Stimulated activated CD4-positive, alpha-beta T cell treated with anti-CD3 and anti-CD28 coated beads, Interleukin-2, amount 100 ng/mL, for 48 hours (primary cell): ENCODE data around the gene KCNK10.
"Not testable (repeated sequence)": the region's sequence is repeated elsewhere in the genome, so short reads cannot be mapped to it uniquely, and the experiment has no call there.

Experiments used
- DNase-seq, 2 donors: peaks; one replicate each; pipeline ENCODE4 v3.0.0-alpha.2; 2020

Gene KCNK10

DNA sequence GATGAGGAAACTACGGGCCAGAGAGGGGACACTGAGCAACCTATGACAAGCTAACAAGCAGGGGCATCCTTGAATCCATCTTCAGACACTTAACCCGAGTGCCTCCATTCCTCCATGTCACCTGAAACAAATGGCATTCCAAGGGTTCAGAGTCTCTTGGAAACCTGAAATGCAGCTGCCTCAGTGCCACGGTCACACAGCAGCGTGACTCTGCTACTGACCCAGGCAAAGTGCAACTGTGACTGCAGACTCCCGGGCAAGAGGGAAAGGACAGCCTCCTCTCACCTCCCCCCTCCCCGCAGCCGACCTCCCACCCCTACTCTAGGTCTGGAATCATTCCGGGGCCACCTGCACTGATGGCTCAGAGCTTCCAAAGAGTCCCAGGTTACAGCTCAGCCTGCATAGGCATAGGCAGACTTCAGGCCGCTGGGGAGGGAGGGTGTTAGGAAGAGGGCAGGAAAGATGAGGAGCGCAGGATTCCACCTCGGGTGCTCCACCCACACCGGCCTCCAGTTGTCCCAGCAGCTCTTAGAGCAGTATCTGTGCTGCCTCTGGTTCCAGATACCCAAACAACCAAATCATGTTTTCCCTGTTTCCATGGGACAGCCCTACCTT, 53.2 kb downstream of the KCNK10 start:
- no peak for DNase-seq

DNA sequence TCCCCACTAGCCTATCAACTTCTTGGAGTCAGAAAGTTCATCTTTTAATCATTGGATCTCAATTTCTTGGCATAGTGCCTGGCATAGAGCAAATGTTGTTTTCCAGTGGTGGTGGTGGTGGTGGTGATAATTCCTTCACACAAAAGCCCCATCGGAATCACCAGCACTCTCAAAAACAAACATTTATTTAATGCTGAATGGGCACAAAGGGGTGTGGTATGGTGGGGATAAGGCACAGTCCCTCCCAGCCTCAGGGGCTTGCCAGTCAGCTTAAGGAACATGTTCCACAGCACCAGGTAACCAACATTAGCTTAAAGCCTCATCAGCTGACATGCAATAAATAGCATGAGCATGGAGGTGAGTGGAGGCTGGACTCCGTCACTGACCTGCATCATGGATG, 56.6 kb downstream of the KCNK10 start:
- no peak for DNase-seq

DNA sequence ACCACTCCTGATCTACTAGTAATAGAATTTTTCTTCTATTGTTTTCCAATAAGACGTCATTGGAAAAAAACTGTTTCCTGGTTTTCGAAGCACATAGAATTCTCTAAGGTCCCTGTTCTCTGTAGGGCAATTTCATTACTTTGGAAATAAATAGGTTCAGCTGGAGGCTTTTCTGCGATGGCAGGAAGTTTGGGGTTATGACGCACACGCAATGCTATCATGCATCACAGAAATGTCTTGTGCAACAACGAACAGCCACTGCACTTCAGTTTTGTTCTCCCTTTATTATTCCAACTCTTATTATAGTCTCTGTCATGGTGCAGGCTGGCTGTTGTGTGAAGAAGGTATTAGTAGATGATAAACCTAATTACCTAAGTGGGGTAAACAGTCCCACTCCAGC, 59.0 kb downstream of the KCNK10 start:
- no peak for DNase-seq

DNA sequence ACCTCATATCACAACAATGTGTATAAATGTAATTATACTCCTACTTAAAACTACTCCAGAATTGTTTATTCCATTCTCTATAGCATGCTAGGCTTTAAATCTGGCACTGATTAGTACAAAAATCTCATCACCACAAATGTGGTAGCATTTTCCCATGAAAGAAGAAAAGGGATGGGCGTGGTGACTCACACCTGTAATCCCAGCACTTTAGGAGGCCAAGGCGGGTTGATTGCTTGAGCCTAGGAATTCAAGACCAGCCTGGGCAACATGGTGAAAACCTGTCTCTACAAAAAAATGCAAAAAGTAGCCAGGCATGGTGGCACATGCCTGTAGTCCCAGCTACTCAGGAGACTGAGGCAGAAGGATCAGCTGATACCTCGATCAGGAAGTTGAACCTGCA, 61.8 kb downstream of the KCNK10 start:
- not testable (repeated sequence) for DNase-seq

DNA sequence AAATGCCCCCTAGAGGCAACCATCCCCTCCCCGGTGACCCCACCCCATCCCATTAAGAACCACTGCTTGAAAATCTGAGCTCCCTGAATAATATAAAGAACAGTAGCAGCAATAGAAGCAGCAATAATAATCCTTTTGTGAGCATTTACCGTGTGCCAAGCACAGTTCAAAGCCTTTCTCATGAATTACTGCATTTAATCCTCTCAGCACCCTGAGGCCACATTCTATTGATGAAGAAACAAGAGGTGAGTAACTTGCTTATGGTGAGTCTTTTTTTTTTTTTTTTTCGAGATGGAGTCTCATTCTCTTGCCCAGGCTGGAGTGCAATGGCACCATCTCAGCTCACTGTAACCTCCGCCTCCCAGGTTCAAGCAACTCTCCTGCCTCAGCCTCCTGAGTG, 65.0 kb downstream of the KCNK10 start:
- DNase-seq: no peak

DNA sequence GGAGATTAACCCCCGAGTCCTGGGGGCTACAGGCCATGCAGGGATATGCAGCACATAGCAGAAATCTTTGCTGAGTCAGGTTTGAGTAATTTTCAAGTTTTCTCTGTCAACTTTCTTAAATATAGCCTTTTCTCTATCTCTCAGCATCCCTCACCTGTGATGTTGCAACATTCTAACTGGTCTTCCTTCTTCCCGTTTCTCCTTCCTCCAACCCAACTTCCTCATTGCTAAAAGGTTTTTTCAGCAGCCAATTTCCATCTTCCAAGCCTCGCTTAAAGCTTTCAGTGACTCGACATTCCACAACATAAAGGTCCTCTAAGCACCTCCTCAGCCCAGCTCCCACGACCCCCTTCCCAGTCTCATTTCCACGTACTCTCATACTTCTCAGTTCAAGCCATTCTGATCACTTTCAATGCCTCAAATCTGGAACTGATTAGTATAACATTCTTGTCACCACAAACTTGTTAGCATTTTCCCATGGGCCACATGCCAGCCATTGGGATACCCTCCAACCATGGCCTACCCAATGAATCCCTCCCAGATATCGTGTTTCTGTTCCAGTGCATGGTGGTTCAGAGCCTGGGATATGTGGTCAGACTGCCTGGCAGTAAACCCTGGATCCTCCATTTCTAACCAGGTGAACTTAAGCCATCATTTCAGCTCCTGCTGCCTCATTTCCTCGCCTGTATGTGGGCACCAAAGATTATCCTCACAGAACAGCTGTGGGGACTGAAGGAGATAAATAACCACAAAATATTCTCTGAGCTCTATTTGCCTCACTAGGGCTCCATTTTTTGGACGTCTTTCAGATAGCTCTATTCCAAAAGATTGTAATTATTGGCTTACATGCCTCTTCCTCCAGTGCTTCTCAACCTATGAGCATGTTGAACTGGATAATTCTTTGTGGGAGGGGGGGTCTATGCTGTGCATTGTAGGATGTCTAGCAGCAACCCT, 65.8 kb downstream of the KCNK10 start:
- no peak for DNase-seq

DNA sequence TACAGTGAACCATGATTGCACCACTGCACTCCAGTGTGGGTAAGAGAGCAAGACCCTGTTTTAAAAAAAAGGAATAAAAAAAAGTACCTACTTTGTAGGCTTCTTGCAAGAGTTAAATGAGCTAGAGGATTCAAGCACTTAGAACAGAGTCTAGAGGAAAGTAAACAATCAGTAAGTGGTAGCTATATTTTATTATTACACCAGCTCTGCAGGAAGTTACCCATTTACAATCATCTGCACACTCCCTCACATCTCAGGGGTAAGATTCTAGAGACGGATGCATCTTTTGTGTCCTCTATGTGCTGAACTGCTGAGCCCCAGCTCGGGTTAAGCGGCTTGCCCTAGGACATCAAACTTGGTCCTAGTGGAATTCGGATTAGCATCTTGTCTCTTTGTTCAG, 67.3 kb downstream of the KCNK10 start:
- no peak for DNase-seq

DNA sequence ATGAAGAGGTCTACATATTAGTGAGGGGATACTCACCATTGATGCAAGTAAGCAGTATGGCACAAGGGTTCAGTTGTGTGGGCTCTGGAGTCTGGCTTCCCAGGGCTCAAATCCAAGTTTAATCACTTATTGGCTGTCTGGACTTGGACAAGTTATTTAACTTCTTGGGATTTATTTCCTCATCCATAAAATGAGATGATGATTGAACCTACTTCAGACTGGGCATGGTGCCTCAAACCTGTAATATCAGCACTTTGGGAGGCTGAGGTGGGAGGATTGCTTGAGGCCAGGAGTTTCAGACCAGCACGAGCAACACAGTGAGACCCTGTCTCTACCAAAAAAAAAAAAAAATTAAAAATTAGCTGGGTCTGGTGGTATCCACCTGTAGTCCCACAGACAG, 67.9 kb downstream of the KCNK10 start:
- no peak for DNase-seq

DNA sequence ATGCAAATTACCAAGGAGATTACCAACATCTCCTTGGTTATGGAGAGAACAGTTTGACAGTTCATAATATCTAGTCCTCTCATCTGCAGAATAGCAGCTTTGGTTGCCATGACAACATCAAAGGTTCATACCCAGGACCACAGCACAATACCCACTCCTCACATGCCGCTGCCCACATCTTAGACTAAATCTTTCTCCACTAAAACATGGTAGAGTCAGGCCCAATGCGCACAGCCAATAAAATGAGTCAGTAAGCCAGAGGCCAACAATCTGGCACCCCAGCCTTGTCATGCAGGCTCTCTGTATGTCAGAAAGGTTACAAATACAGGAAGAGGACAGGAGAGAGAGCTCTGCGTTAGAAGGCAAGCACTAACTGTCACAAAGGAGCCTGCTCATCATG, 70.6 kb downstream of the KCNK10 start:
- no peak for DNase-seq

DNA sequence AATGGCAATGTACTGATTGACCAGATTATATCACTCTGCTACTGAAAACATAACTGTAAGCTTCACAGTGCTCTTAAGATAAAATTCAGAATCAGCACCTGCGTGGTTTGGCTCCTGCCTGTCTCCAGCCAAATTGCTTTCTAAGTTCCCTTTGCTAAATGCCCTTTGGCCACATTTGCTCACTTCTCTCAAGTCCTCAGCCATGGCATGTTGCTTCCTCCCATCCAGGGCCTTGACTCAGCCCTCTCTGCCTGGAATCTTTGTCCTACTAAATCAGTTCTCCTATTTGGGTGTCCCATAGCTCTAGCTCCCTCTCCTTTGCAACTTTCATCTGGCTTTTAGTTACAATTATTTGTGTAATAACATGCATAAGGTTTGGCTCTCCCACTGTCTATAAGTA, 71.4 kb downstream of the KCNK10 start:
- no peak for DNase-seq

DNA sequence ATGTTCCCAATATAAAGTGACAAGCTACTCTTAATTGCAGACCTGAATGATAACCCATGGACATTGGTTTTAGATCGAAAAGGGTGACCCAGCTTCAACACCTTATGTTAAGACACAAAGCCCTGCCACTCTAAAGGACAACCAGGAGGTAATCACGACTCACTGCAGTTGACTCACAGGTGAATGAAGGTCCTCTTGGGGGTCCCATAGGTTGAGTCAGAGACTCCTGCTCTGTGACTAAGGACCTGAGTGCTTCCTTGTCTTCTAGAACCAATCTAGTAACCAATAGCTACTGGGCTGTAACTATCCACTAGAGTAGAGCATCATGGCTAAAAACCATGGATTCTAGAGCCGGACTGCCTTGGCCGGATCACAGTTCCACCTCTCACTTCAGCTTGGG, 73.8 kb downstream of the KCNK10 start:
- DNase-seq: no peak

DNA sequence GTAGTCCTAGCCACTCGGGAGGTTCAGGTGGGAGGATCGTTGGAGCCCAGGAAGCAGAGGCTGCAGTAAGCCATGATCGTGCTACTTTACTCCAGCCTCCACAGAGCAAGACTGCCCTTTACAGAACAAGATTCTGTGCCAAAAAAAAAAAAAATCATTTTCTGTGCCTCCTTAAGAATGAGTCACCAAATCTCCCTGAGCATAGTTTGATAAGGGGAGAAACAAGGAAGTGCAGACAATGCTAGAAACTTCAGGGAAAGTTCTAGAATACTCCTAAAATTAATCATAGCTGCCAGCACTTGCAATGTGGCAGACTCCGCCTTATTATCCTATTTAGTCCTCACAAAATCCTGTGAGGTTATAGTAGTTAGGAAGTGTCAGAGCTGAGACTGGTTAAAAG, 74.5 kb downstream of the KCNK10 start:
- no peak for DNase-seq

DNA sequence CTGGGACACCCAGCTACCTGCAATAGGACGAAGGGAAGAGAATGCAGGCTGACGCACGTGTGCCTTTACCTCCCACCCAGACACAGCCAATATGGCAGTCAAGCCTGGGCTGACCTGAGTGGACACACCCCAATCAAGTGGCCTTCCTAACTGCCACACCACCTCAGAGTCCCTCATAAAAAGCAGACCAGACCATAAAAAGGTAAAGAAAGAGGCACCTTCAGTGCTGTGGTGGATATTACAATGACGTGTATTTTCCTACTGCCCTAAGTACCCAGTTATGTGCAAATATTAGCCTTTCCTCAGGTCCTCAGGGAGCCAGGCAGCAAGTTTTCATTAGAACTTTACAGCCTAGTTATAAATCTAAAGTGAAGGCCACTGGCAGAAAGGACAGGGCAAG, 75.8 kb downstream of the KCNK10 start:
- DNase-seq: no peak

DNA sequence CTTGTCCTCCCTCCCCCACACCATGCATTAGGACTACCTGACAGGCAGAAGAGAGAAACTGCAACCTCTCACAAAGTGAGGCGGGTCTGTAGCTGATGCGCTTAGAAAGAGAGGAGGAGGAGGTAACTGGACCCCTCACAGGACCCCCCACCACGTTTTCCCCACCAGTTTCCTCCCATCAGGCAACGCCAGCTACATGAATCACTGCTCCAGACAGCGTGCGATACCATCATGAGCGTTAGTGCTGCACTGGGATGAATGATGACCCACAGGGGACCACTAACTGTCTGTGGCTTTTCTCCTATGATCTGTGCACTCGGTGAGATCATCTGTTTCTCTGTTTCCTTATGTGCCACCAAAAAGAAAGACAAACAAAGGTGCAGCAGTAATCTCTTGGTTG, 77.7 kb downstream of the KCNK10 start:
- DNase-seq: no peak

DNA sequence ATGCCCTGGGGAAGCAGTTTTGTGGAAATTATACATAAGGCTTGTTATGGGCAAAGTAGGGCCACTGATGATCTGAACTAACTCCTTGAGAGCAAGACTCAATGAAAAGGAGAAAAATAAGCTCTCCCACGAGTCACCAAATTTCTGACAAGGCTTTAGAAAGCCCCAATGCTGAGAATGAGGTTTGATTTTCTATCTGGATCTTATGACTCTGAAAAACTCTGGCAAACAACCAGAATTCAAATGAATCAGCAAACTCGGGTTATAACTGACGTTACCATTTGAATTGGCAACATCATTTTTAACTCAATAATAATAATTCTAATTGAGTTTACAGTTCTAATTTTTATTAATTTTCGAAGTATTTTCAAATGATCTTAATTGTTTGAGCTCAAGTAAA, 79.1 kb downstream of the KCNK10 start:
- no peak for DNase-seq

DNA sequence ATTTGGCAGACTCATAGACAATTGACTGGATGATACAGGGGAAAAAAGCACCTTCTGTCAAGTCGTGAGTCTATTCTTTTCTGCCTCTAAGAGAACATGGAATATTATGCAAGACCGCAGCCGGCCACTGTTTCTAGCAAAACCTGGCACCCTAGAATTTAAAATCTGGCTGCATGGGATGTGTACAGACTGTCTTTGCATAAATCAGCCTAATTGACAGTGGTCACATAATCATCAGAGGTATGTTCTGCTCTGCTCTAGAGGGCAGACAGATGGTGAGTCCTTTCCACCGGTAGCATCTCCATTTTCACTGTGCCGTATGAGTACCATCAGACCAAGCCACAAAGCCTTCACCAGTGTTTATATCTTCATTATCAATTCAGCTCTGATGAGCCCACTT, 80.6 kb downstream of the KCNK10 start:
- DNase-seq: no peak

DNA sequence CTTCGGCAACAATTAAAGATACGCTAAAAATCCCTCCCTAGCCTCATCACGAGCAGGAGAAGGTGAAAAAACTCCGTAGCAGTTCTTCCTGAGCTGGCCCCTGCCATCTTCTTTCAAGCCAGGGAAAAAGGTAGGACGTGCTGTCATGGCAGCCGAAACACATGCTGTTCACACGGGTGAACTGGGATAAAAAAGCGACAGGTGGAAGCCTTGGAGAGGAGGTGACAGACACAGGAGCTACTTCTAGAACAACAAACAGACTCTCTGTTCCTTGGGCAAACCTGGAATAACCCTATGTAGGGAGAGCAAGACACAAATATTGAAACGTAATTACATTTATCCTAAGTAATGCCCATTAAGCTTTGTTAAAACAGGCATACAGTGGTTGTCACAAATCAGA, 81.3 kb downstream of the KCNK10 start:
- DNase-seq: no peak

DNA sequence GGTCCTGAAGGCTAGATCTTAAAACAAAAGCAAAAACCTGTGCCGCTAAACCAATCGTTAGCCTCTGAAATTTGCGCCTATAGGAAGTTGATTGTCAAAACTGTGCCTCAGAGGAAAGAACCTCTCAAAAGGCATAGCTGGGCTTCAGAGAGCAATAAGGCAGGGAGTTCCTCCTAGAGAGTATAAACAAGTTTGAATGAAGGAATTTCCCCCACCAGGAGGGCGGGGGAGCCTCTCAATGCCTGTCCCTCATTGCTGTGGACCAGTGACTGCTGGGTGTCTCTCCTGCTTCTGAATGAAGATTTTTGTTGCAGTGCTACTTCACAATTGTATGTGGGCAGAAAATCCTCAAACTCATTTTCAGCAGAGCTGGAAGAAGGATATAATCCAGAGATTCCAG, 88.6 kb downstream of the KCNK10 start:
- no peak for DNase-seq

DNA sequence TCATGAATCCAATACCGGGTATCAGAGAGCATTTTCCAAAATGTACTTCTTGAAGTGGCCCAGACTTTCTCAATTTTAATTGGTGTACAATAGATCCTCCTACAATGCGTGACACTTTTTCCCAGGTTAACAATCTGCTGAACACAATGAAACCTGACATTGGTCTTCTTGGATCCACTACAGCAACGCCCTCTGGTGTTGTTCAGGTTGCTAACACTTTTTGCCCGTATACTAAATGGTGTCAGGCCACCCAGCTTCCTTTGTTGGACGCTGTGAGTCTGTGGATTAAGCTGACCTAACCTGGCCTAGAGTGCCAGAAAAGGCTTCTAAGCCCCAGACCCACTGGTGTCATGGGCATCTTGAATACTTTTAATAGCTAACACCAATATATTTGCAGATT, 89.2 kb downstream of the KCNK10 start:
- no peak for DNase-seq

DNA sequence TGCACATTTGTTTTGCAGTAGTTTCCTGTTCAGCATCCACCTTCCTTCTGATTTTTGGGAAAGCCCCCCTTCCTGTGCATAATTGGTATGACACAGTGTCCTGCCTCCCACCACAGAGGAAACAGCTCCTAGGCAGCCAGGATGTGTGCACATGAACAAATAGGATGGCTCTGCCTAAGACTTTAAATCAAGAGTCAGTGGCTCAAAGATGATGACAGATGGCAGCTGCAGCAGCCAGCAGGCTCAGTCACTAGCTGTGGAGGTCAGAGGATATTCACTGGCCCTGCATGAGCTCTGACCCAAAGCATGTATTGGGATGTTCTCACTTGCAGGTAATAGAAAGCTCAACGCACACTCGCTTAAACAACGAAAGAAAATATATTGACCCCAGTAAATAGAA, 90.3 kb downstream of the KCNK10 start:
- DNase-seq: no peak

DNA sequence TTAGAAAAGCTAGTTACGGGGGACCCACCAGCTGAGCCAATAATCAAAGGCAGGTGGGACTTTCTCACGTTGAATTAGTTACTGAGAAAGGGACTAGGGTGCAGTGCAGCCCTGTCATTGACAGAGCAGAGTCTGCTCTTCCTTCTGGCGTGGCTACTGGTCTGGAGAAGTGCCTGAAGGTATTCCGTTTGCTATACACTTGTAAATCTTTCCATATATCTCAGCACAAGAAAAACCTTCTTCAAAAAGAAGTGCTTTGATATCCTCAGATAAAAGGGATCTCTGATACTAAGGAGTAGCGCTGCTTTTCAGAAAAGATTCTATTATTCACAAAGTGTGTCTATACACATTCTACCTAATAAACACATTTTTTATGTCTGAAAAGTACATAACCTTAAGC, 91.5 kb downstream of the KCNK10 start:
- DNase-seq: no peak

DNA sequence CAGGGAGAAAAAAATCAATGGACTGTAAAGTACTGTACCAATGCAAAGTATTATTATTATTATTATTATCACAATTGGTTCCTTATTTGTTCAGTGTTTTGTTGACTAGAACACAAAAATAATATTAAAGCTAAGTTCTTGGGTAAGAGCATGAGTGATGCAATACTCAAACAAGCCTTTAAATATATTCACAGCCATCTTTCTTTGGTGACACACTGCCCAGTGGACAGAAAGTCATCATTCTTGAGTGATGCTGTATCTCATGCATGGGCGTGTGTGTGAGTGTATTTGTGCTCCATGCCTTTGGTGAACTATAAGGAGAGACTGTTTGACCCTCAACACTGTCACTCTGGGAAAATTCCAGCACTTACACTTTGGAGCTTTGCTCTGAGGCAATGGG, 93.6 kb downstream of the KCNK10 start:
- DNase-seq: no peak

DNA sequence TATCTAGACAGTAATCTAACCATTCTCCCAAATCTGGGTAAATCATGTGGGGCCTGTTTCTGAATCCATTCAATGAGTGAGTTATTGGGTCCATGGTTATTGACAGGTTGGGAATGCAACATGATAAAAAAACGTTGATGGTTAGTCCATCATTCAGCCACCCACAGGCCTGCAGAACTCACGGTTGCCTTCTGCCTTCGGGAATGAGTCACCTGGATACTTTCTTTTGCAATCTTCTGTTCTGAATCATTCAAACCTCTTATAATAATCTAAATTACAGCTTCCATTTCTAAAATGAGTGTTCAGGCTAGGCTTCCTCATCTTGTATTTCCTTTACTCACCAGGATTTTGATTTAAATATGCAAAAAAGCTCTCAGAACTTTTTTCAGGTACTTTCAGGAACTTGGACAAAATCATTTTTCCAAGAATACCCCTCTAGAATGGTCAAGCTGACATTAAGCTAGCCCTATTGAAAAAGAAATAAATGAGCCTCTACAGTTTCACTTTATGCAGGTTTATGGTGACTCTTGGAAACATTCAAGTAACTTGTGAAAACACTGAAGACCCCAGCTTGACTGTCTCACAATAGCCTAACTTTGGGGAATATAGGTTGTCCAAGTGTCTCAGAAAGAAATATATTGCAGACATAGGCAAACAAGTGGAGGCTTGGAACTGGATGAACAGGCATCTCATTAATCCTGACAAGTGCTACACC, 94.4 kb downstream of the KCNK10 start:
- no peak for DNase-seq

DNA sequence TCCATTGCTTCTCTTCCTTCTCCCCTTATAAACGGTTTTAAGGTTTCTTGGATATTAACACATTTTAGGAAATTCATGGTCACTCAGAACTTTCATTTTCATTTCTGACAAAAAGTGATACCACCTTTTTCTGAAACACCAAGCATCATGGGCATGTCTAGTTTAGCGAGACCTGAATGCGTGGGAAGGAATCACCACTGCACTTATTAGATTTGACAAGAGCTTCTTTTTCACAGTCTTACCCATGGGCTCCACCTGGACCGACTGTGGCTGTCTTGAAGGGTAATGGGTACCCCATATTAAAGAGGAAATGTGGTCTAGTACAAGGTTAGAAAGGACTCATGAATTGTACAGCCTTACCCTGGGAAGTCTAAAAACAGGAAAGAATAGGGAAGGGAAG, 95.4 kb downstream of the KCNK10 start:
- DNase-seq: no peak
